HEK293 (cell line): ENCODE results near the gene PGM1.

ENCODE experiments used
- CTCF ChIA-PET: fragments of 350-600 bp; formaldehyde crosslinking; extraction: SDS; loops from one replicate; lab custom pipeline; 2021; ENCODE audit warnings: antibody characterized with exemption; lab: Yijun Ruan, JAX
- POLR2A ChIA-PET: fragments of 300-600 bp; formaldehyde crosslinking; extraction: SDS; loops from one replicate; lab custom pipeline; 2020; ENCODE audit warnings: antibody characterized with exemption, inconsistent platforms; lab: Yijun Ruan, JAX
- H3K27ac ChIP-seq: fragments of 200-500 bp; sonication (Bioruptor generic); 2 replicates; pipeline ENCODE4 v1.5.1; 2014; ENCODE audit warnings: low read depth, low read length, control low read depth, inconsistent platforms; ENCODE audit errors: extremely low read depth
- H3K36me3 ChIP-seq, 2 experiments: fragments of 200-500 bp in 1 of 2; sonication (Bioruptor generic) in 1 of 2; 1 replicate in 1 of 2; 2 replicates in 1 of 2; pipeline ENCODE4 v1.5.1; 2014 to 2017; ENCODE audit warnings: inconsistent platforms in 2 of 2, low read length in 2 of 2; ENCODE audit not compliant: control insufficient read depth in 2 of 2, insufficient read depth in 1 of 2
- H3K4me1 ChIP-seq: fragments of 200-500 bp; sonication (Bioruptor generic); 2 replicates; pipeline ENCODE4 v1.5.1; 2014; ENCODE audit warnings: mild to moderate bottlenecking, low read length, inconsistent platforms; ENCODE audit not compliant: control insufficient read depth, insufficient read depth
- H3K4me3 ChIP-seq: 2 replicates; pipeline ENCODE4 v1.5.1; 2011; ENCODE audit warnings: low read depth, mild to moderate bottlenecking, control low read depth, low read length, moderate library complexity
- H3K9me3 ChIP-seq: fragments of 200-500 bp; sonication (Bioruptor generic); 2 replicates; pipeline ENCODE4 v1.5.1; 2014; ENCODE audit warnings: low read depth, low read length, inconsistent platforms; ENCODE audit not compliant: control insufficient read depth, insufficient read depth
- ATF2 ChIP-seq: fragments of 450-650 bp; formaldehyde crosslinking; IDR thresholded peaks from 2 replicates; pipeline ENCODE4 v1.5.1; 2016; ENCODE audit warnings: missing biosample characterization, missing genetic modification characterization, low read depth
- BCL11A ChIP-seq: fragments of 450-650 bp; formaldehyde crosslinking; IDR thresholded peaks from 2 replicates; pipeline ENCODE4 v1.5.1; 2016; ENCODE audit warnings: low read depth, missing biosample characterization, missing genetic modification characterization
- KLF8 ChIP-seq: fragments of 450-650 bp; formaldehyde crosslinking; IDR thresholded peaks from 2 replicates; pipeline ENCODE4 v1.5.1; 2016; ENCODE audit warnings: missing biosample characterization, missing genetic modification characterization
- SCRT1 ChIP-seq: fragments of 450-650 bp; formaldehyde crosslinking; IDR thresholded peaks from 2 replicates; pipeline ENCODE4 v1.5.1; 2016; ENCODE audit warnings: missing biosample characterization, missing genetic modification characterization, borderline replicate concordance
- SCRT2 ChIP-seq: fragments of 450-650 bp; formaldehyde crosslinking; IDR thresholded peaks from 2 replicates; pipeline ENCODE4 v1.5.1; 2016; ENCODE audit warnings: missing biosample characterization, missing genetic modification characterization
- SP3 ChIP-seq: fragments of 450-650 bp; formaldehyde crosslinking; IDR thresholded peaks from 2 replicates; pipeline ENCODE4 v1.5.1; 2016; ENCODE audit warnings: missing biosample characterization, missing genetic modification characterization
- ZBTB6 ChIP-seq: fragments of 450-650 bp; formaldehyde crosslinking; IDR thresholded peaks from 2 replicates; pipeline ENCODE4 v1.5.1; 2017; ENCODE audit warnings: missing biosample characterization, missing genetic modification characterization
- ZFHX2 ChIP-seq: fragments of 450-650 bp; formaldehyde crosslinking; conservative IDR thresholded peaks from 2 replicates; pipeline ENCODE4 v1.5.1; 2016; ENCODE audit warnings: missing biosample characterization, missing genetic modification characterization
- ZFP41 ChIP-seq: fragments of 450-650 bp; formaldehyde crosslinking; IDR thresholded peaks from 2 replicates; pipeline ENCODE4 v1.5.1; 2016; ENCODE audit warnings: missing biosample characterization, missing genetic modification characterization, borderline replicate concordance
- ZNF112 ChIP-seq: fragments of 450-650 bp; formaldehyde crosslinking; IDR thresholded peaks from 2 replicates; pipeline ENCODE4 v1.5.0; 2017; ENCODE audit warnings: missing biosample characterization, missing genetic modification characterization
- ZNF132 ChIP-seq: fragments of 450-650 bp; formaldehyde crosslinking; IDR thresholded peaks from 2 replicates; pipeline ENCODE4 v1.5.1; 2017; ENCODE audit warnings: missing biosample characterization, missing genetic modification characterization, borderline replicate concordance
- ZNF221 ChIP-seq: fragments of 450-650 bp; formaldehyde crosslinking; IDR thresholded peaks from 2 replicates; pipeline ENCODE4 v1.5.1; 2017; ENCODE audit warnings: missing biosample characterization, missing genetic modification characterization, borderline replicate concordance
- ZNF239 ChIP-seq: fragments of 450-650 bp; formaldehyde crosslinking; IDR thresholded peaks from 2 replicates; pipeline ENCODE4 v1.5.1; 2016; ENCODE audit warnings: missing biosample characterization, missing genetic modification characterization
- ZNF311 ChIP-seq: fragments of 450-650 bp; formaldehyde crosslinking; IDR thresholded peaks from 2 replicates; pipeline ENCODE4 v1.5.1; 2017; ENCODE audit warnings: missing biosample characterization, missing genetic modification characterization, borderline replicate concordance
- ZNF521 ChIP-seq: fragments of 450-650 bp; formaldehyde crosslinking; IDR thresholded peaks from 2 replicates; pipeline ENCODE4 v1.5.1; 2017; ENCODE audit warnings: missing biosample characterization, mild to moderate bottlenecking, missing genetic modification characterization
- ZNF544 ChIP-seq: fragments of 450-650 bp; formaldehyde crosslinking; IDR thresholded peaks from 2 replicates; pipeline ENCODE4 v1.5.0; 2017; ENCODE audit warnings: missing biosample characterization, missing genetic modification characterization
- ZSCAN23 ChIP-seq: fragments of 450-650 bp; formaldehyde crosslinking; IDR thresholded peaks from 2 replicates; pipeline ENCODE4 v1.5.1; 2016; ENCODE audit warnings: missing biosample characterization, missing genetic modification characterization
- TF ChIP-seq, protein P1 (sequence below): fragments of 450-650 bp; formaldehyde crosslinking; IDR thresholded peaks from 2 replicates; pipeline ENCODE4 v1.5.1; 2016; ENCODE audit warnings: missing biosample characterization, missing genetic modification characterization
- TF ChIP-seq, protein P2 (sequence below): fragments of 450-650 bp; formaldehyde crosslinking; IDR thresholded peaks from 2 replicates; pipeline ENCODE4 v1.5.1; 2016; ENCODE audit warnings: missing biosample characterization, missing genetic modification characterization, borderline replicate concordance
- TF ChIP-seq, protein P3 (sequence below): fragments of 450-650 bp; formaldehyde crosslinking; IDR thresholded peaks from 2 replicates; pipeline ENCODE4 v1.5.1; 2016; ENCODE audit warnings: missing biosample characterization, missing genetic modification characterization

The PGM1 gene

GRCh38 chr1:63621698-63622097 lies 28.5 kb downstream of the PGM1 start:
- H3K27ac ChIP-seq, result no peak overlapping the region
- TF ChIP-seq ZNF544 (tag by site-specific recombination) (no peak), SP3 (tag by site-specific recombination) (no peak), KLF8 (tag by site-specific recombination) (no peak), ZNF132 (tag by site-specific recombination) (no peak), BCL11A (tag by site-specific recombination) (no peak), ZFP41 (no peak), ZNF112 (no peak)
- ChIA-PET CTCF (interaction anchor here (0.9 to 1.1 kb wide), 2 partner anchors 71 to 82 kb away, joined by 3 read pairs; no protein-coding TSS in a partner anchor), POLR2A (no interaction called here)
- no peaks in the 10 kb centered on the region for H3K36me3 ChIP-seq
- H3K4me1 ChIP-seq, result no peaks in the 10 kb centered on the region
- H3K9me3 ChIP-seq, result no peaks in the 10 kb centered on the region
- H3K4me3 ChIP-seq, result no peak overlapping the region

DNA sequence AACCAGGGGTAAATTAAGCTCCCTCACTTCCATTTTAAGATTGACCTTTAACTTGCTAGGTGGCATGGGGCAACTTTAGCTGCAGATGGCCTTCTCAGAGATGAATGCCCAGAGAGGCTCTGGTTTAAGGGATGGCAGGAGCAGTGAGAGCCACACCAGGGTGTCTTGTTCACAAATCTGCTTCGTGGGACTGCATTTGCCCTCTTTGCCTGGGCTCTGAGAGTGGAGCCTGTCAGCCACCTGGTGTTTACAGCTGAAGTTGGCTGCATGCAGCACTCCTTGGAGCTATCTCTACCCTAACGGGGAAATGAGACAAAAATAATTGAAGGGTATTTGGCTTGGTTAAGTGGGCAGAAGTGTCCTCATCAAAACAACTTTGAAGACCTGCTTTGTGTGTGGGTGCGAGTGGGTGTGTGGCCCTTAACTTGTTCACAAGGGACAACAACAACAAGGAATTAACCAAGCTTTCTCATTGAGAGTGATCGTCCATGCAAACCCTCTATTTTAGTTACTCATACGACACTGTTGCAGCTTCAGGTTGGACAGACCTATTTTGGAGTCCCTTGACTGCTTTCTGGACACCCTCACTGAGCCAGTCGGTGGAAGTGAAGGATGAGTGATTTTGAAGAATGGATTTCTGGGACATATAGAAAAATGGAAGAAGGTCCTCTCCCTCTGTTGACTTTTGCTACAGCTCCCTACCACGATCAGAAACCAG lies 29.8 kb downstream of the PGM1 start:
- Histone ChIP-seq H3K4me1 (no peaks in the 10 kb centered on the region), H3K9me3 (no peaks in the 10 kb centered on the region), H3K36me3 (no peaks in the 10 kb centered on the region), H3K4me3 (no peak overlapping the region), H3K27ac (no peak overlapping the region)
- ChIA-PET POLR2A (no interaction called here), CTCF (interaction anchor here (0.7 to 1.9 kb wide), 5 partner anchors 9 to 624 kb away, joined by 3 to 11 read pairs (median 4); no protein-coding TSS in a partner anchor)
- no peak for TF ChIP-seq ZNF221 (tag by site-specific recombination)
- no peak for TF ChIP-seq ZNF239 (tag by site-specific recombination)
- no peak for TF ChIP-seq ZNF521
- peak; percentile 50 for TF ChIP-seq ZFHX2 (tag by site-specific recombination)

- H3K27ac ChIP-seq, result no peak overlapping the region
Measured at GRCh38 chr1:63623952-63624351, 30.7 kb downstream of the PGM1 start.

GRCh38 chr1:63624911-63625310 lies 31.7 kb downstream of the PGM1 start:
- Histone ChIP-seq H3K27ac (no peak overlapping the region), H3K4me1 (no peaks in the 10 kb centered on the region), H3K36me3 (peaks cover 0 to 6% of the 10 kb centered on the region in 2 experiments; a peak in 1 of 3 replicates), H3K4me3 (no peak overlapping the region), H3K9me3 (no peaks in the 10 kb centered on the region)
- POLR2A ChIA-PET, result no interaction called here
- CTCF ChIA-PET, result interaction anchor here (0.8 to 1.1 kb wide), 2 partner anchors 10 to 49 kb away, joined by 3 to 4 read pairs; no protein-coding TSS in a partner anchor
- TF ChIP-seq ATF2, result no peak
- no peak for TF ChIP-seq ZNF311 (tag by site-specific recombination)
- TF ChIP-seq, protein P1, sequence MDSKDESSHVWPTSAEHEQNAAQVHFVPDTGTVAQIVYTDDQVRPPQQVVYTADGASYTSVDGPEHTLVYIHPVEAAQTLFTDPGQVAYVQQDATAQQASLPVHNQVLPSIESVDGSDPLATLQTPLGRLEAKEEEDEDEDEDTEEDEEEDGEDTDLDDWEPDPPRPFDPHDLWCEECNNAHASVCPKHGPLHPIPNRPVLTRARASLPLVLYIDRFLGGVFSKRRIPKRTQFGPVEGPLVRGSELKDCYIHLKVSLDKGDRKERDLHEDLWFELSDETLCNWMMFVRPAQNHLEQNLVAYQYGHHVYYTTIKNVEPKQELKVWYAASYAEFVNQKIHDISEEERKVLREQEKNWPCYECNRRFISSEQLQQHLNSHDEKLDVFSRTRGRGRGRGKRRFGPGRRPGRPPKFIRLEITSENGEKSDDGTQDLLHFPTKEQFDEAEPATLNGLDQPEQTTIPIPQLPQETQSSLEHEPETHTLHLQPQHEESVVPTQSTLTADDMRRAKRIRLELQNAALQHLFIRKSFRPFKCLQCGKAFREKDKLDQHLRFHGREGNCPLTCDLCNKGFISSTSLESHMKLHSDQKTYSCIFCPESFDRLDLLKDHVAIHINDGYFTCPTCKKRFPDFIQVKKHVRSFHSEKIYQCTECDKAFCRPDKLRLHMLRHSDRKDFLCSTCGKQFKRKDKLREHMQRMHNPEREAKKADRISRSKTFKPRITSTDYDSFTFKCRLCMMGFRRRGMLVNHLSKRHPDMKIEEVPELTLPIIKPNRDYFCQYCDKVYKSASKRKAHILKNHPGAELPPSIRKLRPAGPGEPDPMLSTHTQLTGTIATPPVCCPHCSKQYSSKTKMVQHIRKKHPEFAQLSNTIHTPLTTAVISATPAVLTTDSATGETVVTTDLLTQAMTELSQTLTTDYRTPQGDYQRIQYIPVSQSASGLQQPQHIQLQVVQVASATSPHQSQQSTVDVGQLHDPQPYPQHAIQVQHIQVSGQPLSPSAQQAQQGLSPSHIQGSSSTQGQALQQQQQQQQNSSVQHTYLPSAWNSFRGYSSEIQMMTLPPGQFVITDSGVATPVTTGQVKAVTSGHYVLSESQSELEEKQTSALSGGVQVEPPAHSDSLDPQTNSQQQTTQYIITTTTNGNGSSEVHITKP, result no peak
- TF ChIP-seq ZBTB6 (tag by site-specific recombination), result no peak
- TF ChIP-seq, protein P2, sequence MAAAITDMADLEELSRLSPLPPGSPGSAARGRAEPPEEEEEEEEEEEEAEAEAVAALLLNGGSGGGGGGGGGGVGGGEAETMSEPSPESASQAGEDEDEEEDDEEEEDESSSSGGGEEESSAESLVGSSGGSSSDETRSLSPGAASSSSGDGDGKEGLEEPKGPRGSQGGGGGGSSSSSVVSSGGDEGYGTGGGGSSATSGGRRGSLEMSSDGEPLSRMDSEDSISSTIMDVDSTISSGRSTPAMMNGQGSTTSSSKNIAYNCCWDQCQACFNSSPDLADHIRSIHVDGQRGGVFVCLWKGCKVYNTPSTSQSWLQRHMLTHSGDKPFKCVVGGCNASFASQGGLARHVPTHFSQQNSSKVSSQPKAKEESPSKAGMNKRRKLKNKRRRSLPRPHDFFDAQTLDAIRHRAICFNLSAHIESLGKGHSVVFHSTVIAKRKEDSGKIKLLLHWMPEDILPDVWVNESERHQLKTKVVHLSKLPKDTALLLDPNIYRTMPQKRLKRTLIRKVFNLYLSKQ, result no peak
- TF ChIP-seq, protein P3, sequence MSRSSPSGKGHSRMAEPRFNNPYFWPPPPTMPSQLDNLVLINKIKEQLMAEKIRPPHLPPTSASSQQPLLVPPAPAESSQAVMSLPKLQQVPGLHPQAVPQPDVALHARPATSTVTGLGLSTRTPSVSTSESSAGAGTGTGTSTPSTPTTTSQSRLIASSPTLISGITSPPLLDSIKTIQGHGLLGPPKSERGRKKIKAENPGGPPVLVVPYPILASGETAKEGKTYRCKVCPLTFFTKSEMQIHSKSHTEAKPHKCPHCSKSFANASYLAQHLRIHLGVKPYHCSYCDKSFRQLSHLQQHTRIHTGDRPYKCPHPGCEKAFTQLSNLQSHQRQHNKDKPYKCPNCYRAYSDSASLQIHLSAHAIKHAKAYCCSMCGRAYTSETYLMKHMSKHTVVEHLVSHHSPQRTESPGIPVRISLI, result no peak

More at GRCh38 chr1:63623952-63624351, 30.7 kb downstream of the PGM1 start:
- CTCF ChIA-PET, result interaction anchor here (0.6 to 1.9 kb wide), 5 partner anchors 10 to 1132 kb away, joined by 3 to 9 read pairs (median 4); no protein-coding TSS in a partner anchor
- TF ChIP-seq ZSCAN23 (tag by site-specific recombination), result no peak
- peak; percentile 31; the same call in 1 of the 2 replicates for TF ChIP-seq SCRT1 (tag by site-specific recombination)
- peak; percentile 91 for TF ChIP-seq SCRT2 (tag by site-specific recombination)
- TF ChIP-seq, all 188 proteins: peak for 2
- Histone ChIP-seq H3K36me3 (no peaks in the 10 kb centered on the region), H3K9me3 (no peaks in the 10 kb centered on the region), H3K4me1 (no peaks in the 10 kb centered on the region), H3K4me3 (no peak overlapping the region)
- POLR2A ChIA-PET, result no interaction called here
